GF-D8 (cell line): ENCODE data around the gene SNRPF.
A peak's percentile ranks its signal among the peaks of the same experiment; 100 is the strongest.
"Not testable (repeated sequence)": the region's sequence is repeated elsewhere in the genome, so short reads cannot be mapped to it uniquely, and the experiment has no call there.

ENCODE experiments used
- DNase-seq: peaks from one replicate; lab custom pipeline; 2025; lab: John Stamatoyannopoulos, UW

The SNRPF gene

GRCh38 chr12:95858451-95859343 lies at the start of gene SNRPF:
Gene SNRPF (plus strand): TSS chr12:95858952. CDS start chr12:95859074, 122 bp downstream.
- DNase-seq, result peak; percentile 86

- no peak for DNase-seq
Measured at GRCh38 chr12:95809000-95809680, 49.6 kb upstream of the SNRPF start.

- DNase-seq, result no peak
Measured at GRCh38 chr12:95810411-95810810, 48.3 kb upstream of the SNRPF start.

- not testable (repeated sequence) for DNase-seq
Measured at GRCh38 chr12:95812155-95812554, 46.6 kb upstream of the SNRPF start.

- DNase-seq, result no peak
Measured at GRCh38 chr12:95815632-95816212, 43.0 kb upstream of the SNRPF start.

GRCh38 chr12:95820096-95820703 lies 38.6 kb upstream of the SNRPF start:
- no peak for DNase-seq

GRCh38 chr12:95829395-95829794 lies 29.4 kb upstream of the SNRPF start:
- DNase-seq, result no peak

- DNase-seq, result no peak
Measured at GRCh38 chr12:95830335-95831089, 28.2 kb upstream of the SNRPF start.

- DNase-seq, result no peak
Measured at GRCh38 chr12:95834572-95834971, 24.2 kb upstream of the SNRPF start.

GRCh38 chr12:95836185-95836609 lies 22.6 kb upstream of the SNRPF start:
- no peak for DNase-seq

GRCh38 chr12:95836630-95837239 lies 22.0 kb upstream of the SNRPF start:
- DNase-seq, result no peak

- no peak for DNase-seq
Measured at GRCh38 chr12:95837240-95838038, 21.3 kb upstream of the SNRPF start.

- DNase-seq, result peak; percentile 60
Measured at GRCh38 chr12:95838125-95838524, 20.6 kb upstream of the SNRPF start.

GRCh38 chr12:95842426-95842825 lies 16.3 kb upstream of the SNRPF start:
- DNase-seq, result not testable (repeated sequence)

GRCh38 chr12:95848575-95849388 lies 10.0 kb upstream of the SNRPF start:
- no peak for DNase-seq

GRCh38 chr12:95851606-95852005 lies 7.1 kb upstream of the SNRPF start:
- peak; percentile 31 for DNase-seq

GRCh38 chr12:95852133-95852532 lies 6.6 kb upstream of the SNRPF start:
- no peak for DNase-seq

GRCh38 chr12:95857156-95857555 lies 1.6 kb upstream of the SNRPF start:
- DNase-seq, result no peak

GRCh38 chr12:95857799-95858198 lies 953 bp upstream of the SNRPF start:
- DNase-seq, result no peak
